HepG2 (cell line): Measurements from ENCODE around the gene PIK3CG. TPM values are rescaled to one million over a fixed set of nuclear protein-coding genes. Genes with fewer than 3 reads are reported as not detected.

ENCODE experiments used
- ATAC-seq: fragments of 200-7000 bp; cut with Tn5 transposase; 3 replicates; pipeline ENCODE4 v1.9.1; 2020; ENCODE audit warnings: mild to moderate bottlenecking, moderate library complexity
- BruUV-seq: library from RNA; stranded (reverse); fragments of 400-500 nt; replicated peaks from 2 replicates; lab custom pipeline; 2021; lab: Mats Ljungman, UMichigan
- CTCF ChIA-PET: fragments of 300-600 bp; formaldehyde crosslinking; extraction: SDS; loops from one replicate; lab custom pipeline; 2021; ENCODE audit warnings: low total read pairs, inconsistent platforms, low intra/inter-chr PET ratio; lab: Yijun Ruan, JAX
- POLR2A ChIA-PET: fragments of 350-600 bp; sonication (Branson Sonifier 250); formaldehyde crosslinking; loops from one replicate; lab custom pipeline; 2020; ENCODE audit warnings: antibody characterized with exemption, inconsistent platforms; lab: Yijun Ruan, JAX
- DNase-seq: peaks from one replicate; pipeline ENCODE4 v3.0.0-alpha.2; 2015; ENCODE audit warnings: low spot score
- FAIRE-seq: peaks from 3 replicates; lab custom pipeline; 2011; peaks lifted over from hg19 to GRCh38; lab: Jason Lieb, UNC
- H2AFZ ChIP-seq: one replicate; pipeline ENCODE4 v1.6.1; 2011; ENCODE audit warnings: low read length, inconsistent platforms
- H3K27ac ChIP-seq: fragments of 300-600 bp; 3 replicates; pipeline ENCODE4 v1.8.0; 2011; ENCODE audit warnings: mixed run types, mild to moderate bottlenecking, mixed read lengths, low read length, inconsistent platforms; ENCODE audit not compliant: insufficient read depth; ENCODE audit errors: extremely low read length
- H3K27me3 ChIP-seq, 2 experiments: fragments of 200-600 bp in 1 of 2; 2 replicates in 1 of 2; 3 replicates in 1 of 2; pipeline versions ENCODE4 v1.6.0 to v1.8.0; 2011; ENCODE audit warnings: low read length in 2 of 2, mild to moderate bottlenecking in 2 of 2, moderate library complexity in 2 of 2, inconsistent platforms in 1 of 2; ENCODE audit not compliant: insufficient read depth in 2 of 2, control insufficient read depth in 1 of 2
- H3K36me3 ChIP-seq, 2 experiments: fragments of 200-600 bp in 1 of 2; replicated peaks in 1 of 2; 2 replicates in 1 of 2; 3 replicates in 1 of 2; pipeline versions ENCODE4 v1.5.1 to v1.8.0; 2011; ENCODE audit warnings: low read length in 2 of 2, inconsistent platforms in 1 of 2; ENCODE audit not compliant: insufficient read depth in 2 of 2, control insufficient read depth in 1 of 2
- H3K4me1 ChIP-seq: 2 replicates; pipeline ENCODE4 v1.5.1; 2012; ENCODE audit warnings: low read length, inconsistent platforms; ENCODE audit not compliant: insufficient read depth
- H3K4me2 ChIP-seq: 2 replicates; pipeline ENCODE4 v1.6.0; 2011; ENCODE audit warnings: low read depth, low read length, inconsistent platforms
- H3K4me3 ChIP-seq, 3 experiments: fragments of 200-600 bp in 1 of 3; sonication (generic), shearing (Covaris generic) in 1 of 3; replicated peaks in 1 of 3; 2 replicates each; pipeline ENCODE4 v1.5.1; 2011 to 2016; ENCODE audit warnings: low read length in 3 of 3, inconsistent platforms in 2 of 3, low read depth in 2 of 3, mild to moderate bottlenecking in 2 of 3, control low read depth in 1 of 3, mixed read lengths in 1 of 3; ENCODE audit not compliant: insufficient read depth in 1 of 3
- H3K79me2 ChIP-seq: one replicate; pipeline ENCODE4 v1.6.1; 2011; ENCODE audit warnings: low read length, inconsistent platforms; ENCODE audit not compliant: insufficient read depth
- H3K9ac ChIP-seq: 2 replicates; pipeline ENCODE4 v1.6.0; 2011; ENCODE audit warnings: mild to moderate bottlenecking, low read depth, low read length, inconsistent platforms; ENCODE audit not compliant: insufficient read depth
- H3K9me3 ChIP-seq: 2 replicates; pipeline ENCODE4 v1.5.1; 2012; ENCODE audit warnings: mild to moderate bottlenecking, low read length
- H4K20me1 ChIP-seq: 2 replicates; pipeline ENCODE4 v1.6.0; 2011; ENCODE audit warnings: inconsistent platforms, mild to moderate bottlenecking, low read length, moderate library complexity; ENCODE audit not compliant: insufficient read depth
- BORCS8-MEF2B ChIP-seq: sonication (generic); formaldehyde crosslinking; IDR thresholded peaks from 2 replicates; pipeline ENCODE4 v1.8.0; 2022; ENCODE audit warnings: mild to moderate bottlenecking, missing genetic modification reagents
- BRCA1 ChIP-seq: sonication (generic); formaldehyde crosslinking; IDR thresholded peaks from 2 replicates; pipeline ENCODE4 v1.4.0; 2020; ENCODE audit warnings: missing genetic modification reagents
- DR1 ChIP-seq: sonication (generic); formaldehyde crosslinking; IDR thresholded peaks from 2 replicates; pipeline ENCODE4 v1.8.0; 2021; ENCODE audit warnings: mild to moderate bottlenecking, missing genetic modification reagents, inconsistent platforms
- GZF1 ChIP-seq: sonication (generic); formaldehyde crosslinking; IDR thresholded peaks from 2 replicates; pipeline ENCODE4 v1.5.1; 2020; ENCODE audit warnings: mild to moderate bottlenecking, missing genetic modification reagents
- KAT2B ChIP-seq: fragments of 150-350 bp; IDR thresholded peaks from 2 replicates; pipeline ENCODE4 v1.6.1; 2014; ENCODE audit warnings: low read depth, low read length, borderline replicate concordance
- MLLT10 ChIP-seq: sonication (generic); formaldehyde crosslinking; IDR thresholded peaks from 2 replicates; pipeline ENCODE4 v1.4.0; 2020; ENCODE audit warnings: missing genetic modification reagents
- PITX1 ChIP-seq: sonication (generic); formaldehyde crosslinking; IDR thresholded peaks from 2 replicates; pipeline ENCODE4 v1.5.1; 2020; ENCODE audit warnings: mild to moderate bottlenecking, missing genetic modification reagents
- SMAD1 ChIP-seq: sonication (generic); formaldehyde crosslinking; IDR thresholded peaks from 2 replicates; pipeline ENCODE4 v1.4.0; 2020; ENCODE audit warnings: missing genetic modification reagents, low read depth, mild to moderate bottlenecking, borderline replicate concordance
- ZKSCAN8 ChIP-seq: IDR thresholded peaks from 2 replicates; pipeline ENCODE4 v1.6.1; 2016; ENCODE audit warnings: borderline replicate concordance, missing genetic modification reagents, missing compliant biosample characterization
- ZNF230 ChIP-seq: sonication (generic); formaldehyde crosslinking; IDR thresholded peaks from 2 replicates; pipeline ENCODE4 v1.4.0; 2020; ENCODE audit warnings: mild to moderate bottlenecking, missing genetic modification reagents
- ZNF558 ChIP-seq: sonication (generic); formaldehyde crosslinking; IDR thresholded peaks from 2 replicates; pipeline ENCODE4 v1.9.0; 2022; ENCODE audit warnings: mild to moderate bottlenecking, missing genetic modification reagents, borderline replicate concordance
- WGBS: methylation state at CpG from one replicate; pipeline ENCODE4 v1.1.6; 2017; ENCODE audit warnings: low lambda C conversion rate; 5-methylcytosine and 5-hydroxymethylcytosine counted together
- in situ Hi-C: cut with HindIII; loops from 2 replicates; pipeline ENCODE4 v1.10.0; 2017; ENCODE audit warnings: low pct_unique_long_range_greater_than_20kb; ENCODE audit not compliant: extremely low pct_ligation_motif_present
- intact Hi-C: fragments of 100-400 bp; cut with micrococcal nuclease; formaldehyde crosslinking; loops from one replicate; pipeline ENCODE4 v1.10.0; 2022; ENCODE audit not compliant: unreplicated experiment
- polyA plus RNA-seq, 8 experiments: library from polyadenylated mRNA; depleted of rRNA in 3 of 8; stranded (reverse) in 7 of 8; unstranded in 1 of 8; fragments of >200 nt; fragmentation: Illumina TruSeq in 4 of 8; extraction: Trizol in 4 of 8; gene quantifications; 2 replicates each; pipeline versions ENCODE4 v1.2.1 to v1.2.3, GENCODE V29; 2011 to 2016; ENCODE audit warnings: low read depth in 4 of 8, missing spikeins in 1 of 8, mixed read lengths in 1 of 8; ENCODE audit not compliant: insufficient read depth in 1 of 8
- total RNA-seq, 5 experiments: library from RNA; depleted of rRNA; stranded (reverse); fragments of >200 nt; fragmentation: Illumina TruSeq; extraction: Trizol; gene quantifications; 2 replicates each; pipeline ENCODE4 v1.2.3, GENCODE V29; 2016; ENCODE audit warnings: low read depth in 1 of 5
- TF ChIP-seq, protein P1 (sequence below): sonication (generic); formaldehyde crosslinking; IDR thresholded peaks from 2 replicates; pipeline ENCODE4 v1.4.0; 2020; ENCODE audit warnings: missing genetic modification reagents

PIK3CG gene
- total and polyA plus RNA-seq, 2 of the 13 experiments (the other 11 are each of a cell fraction or from before 2014, with no cell fraction given), result not detected

DNA sequence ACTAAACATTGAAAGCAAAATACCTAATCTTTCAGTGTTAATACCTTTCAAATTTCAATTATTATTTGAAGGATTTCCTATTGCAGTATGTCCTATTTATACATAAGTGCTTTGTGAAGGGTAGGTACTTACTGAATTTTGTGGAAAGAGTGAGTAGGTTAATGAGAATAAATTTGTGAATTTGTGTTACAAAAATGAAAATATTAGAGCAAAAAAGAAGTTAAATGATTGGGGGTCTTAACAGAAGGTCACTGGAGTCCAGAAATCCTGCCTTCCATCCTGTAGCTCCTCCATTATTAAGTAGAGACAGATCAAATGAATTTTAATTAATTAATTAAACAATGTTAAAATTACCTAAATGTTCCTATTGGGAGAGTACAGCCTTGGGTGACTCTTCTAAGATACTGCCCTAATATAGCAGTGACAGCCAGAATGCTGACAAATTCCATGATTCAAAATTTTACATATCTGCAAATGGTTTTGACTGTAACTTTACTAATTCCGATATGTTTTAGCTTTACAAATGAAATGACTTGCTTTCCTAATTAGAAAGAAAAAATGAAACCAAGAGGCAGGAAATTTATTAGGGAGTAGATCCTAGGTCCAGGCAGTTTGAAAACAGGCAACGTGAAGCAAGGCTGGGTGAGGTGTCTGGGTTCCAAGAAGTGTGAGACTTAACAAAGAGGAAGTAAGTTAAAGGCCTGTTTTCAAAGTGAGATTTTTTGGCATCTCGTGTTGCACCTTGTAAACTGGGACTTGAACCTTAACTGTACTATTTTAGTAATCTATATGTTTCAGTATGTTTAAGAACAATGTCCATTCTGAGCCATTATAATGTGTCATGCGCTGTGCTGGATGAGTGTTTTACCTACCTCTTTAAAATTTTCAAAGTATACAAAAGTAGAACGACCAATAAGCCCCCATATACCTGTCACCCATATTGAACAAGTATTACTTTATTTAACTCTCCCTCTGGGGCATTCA lies 1.5 kb downstream of the PIK3CG start:
- POLR2A ChIA-PET, result no interaction called here
- TF ChIP-seq ZNF230 (CRISPR knock-in tag) (no peak), BRCA1 (no peak), MLLT10 (CRISPR knock-in tag) (no peak), KAT2B (no peak), DR1 (CRISPR knock-in tag) (no peak), PITX1 (CRISPR knock-in tag) (no peak), GZF1 (CRISPR knock-in tag) (no peak), ZKSCAN8 (CRISPR knock-in tag) (no peak), SMAD1 (CRISPR knock-in tag) (no peak), ZNF558 (CRISPR knock-in tag) (no peak), BORCS8-MEF2B (CRISPR knock-in tag) (no peak)
- TF ChIP-seq, protein P1, sequence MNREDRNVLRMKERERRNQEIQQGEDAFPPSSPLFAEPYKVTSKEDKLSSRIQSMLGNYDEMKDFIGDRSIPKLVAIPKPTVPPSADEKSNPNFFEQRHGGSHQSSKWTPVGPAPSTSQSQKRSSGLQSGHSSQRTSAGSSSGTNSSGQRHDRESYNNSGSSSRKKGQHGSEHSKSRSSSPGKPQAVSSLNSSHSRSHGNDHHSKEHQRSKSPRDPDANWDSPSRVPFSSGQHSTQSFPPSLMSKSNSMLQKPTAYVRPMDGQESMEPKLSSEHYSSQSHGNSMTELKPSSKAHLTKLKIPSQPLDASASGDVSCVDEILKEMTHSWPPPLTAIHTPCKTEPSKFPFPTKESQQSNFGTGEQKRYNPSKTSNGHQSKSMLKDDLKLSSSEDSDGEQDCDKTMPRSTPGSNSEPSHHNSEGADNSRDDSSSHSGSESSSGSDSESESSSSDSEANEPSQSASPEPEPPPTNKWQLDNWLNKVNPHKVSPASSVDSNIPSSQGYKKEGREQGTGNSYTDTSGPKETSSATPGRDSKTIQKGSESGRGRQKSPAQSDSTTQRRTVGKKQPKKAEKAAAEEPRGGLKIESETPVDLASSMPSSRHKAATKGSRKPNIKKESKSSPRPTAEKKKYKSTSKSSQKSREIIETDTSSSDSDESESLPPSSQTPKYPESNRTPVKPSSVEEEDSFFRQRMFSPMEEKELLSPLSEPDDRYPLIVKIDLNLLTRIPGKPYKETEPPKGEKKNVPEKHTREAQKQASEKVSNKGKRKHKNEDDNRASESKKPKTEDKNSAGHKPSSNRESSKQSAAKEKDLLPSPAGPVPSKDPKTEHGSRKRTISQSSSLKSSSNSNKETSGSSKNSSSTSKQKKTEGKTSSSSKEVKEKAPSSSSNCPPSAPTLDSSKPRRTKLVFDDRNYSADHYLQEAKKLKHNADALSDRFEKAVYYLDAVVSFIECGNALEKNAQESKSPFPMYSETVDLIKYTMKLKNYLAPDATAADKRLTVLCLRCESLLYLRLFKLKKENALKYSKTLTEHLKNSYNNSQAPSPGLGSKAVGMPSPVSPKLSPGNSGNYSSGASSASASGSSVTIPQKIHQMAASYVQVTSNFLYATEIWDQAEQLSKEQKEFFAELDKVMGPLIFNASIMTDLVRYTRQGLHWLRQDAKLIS, result no peak
- TF ChIP-seq, all 625 proteins: peak for 0
- no peak for ATAC-seq
- H2AFZ ChIP-seq, result no peak overlapping the region
- no peaks in the 10 kb centered on the region for H4K20me1 ChIP-seq
- no TSS peak for BruUV-seq
- intact Hi-C loops, result no loop called here
- no peaks in the 10 kb centered on the region for H3K79me2 ChIP-seq
- no peak overlapping the region for H3K4me3 ChIP-seq
- no peak overlapping the region for H3K4me2 ChIP-seq
- H3K27ac ChIP-seq, result no peak overlapping the region
- no peaks in the 10 kb centered on the region for H3K9me3 ChIP-seq
- FAIRE-seq, result no peak
- CTCF ChIA-PET, result no interaction called here
- no peaks in the 10 kb centered on the region for H3K4me1 ChIP-seq
- H3K36me3 ChIP-seq, result no peaks in the 10 kb centered on the region
- H3K9ac ChIP-seq, result no peak overlapping the region
- no peak for DNase-seq
- 14% methylated on average over 5 of the region's 5 CpGs for WGBS
- in situ Hi-C loops, result no loop called here
- no peaks in the 10 kb centered on the region for H3K27me3 ChIP-seq
